IMR-90 (cell line): ENCODE results near the gene COL28A1. TPM values are rescaled to one million over a fixed set of nuclear protein-coding genes. Genes with fewer than 3 reads are reported as not detected.
A peak's percentile ranks its signal among the peaks of the same experiment; 100 is the strongest.

ENCODE experiments used
- ATAC-seq: fragments of 200-7000 bp; cut with Tn5 transposase; 2 replicates; pipeline ENCODE4 v1.9.1; 2020; ENCODE audit warnings: low read depth, mild to moderate bottlenecking, moderate library complexity
- BruUV-seq: library from RNA; stranded (reverse); fragments of 400-500 nt; replicated peaks from 2 replicates; lab custom pipeline; 2021; lab: Mats Ljungman, UMichigan
- CTCF ChIA-PET: fragments of 300-600 bp; formaldehyde crosslinking; extraction: SDS; loops from one replicate; lab custom pipeline; 2021; ENCODE audit warnings: antibody characterized with exemption; lab: Yijun Ruan, JAX
- POLR2A ChIA-PET: fragments of 300-600 bp; sonication (Branson Sonifier 250); formaldehyde crosslinking; loops from one replicate; lab custom pipeline; 2022; ENCODE audit warnings: antibody characterized with exemption; ENCODE audit not compliant: unreplicated experiment; lab: Charles Lee
- DNase-seq: peaks from one replicate; pipeline ENCODE4 v3.0.0; 2013
- H2AFZ ChIP-seq: replicated peaks from 2 replicates; pipeline ENCODE3; 2013; ENCODE audit warnings: low read length, mild to moderate bottlenecking; ENCODE audit not compliant: poor library complexity
- H2AK5ac ChIP-seq: 2 replicates; pipeline ENCODE4 v1.6.1; 2013; ENCODE audit warnings: low read depth, low read length, inconsistent platforms
- H2AK9ac ChIP-seq: replicated peaks from 2 replicates; pipeline ENCODE3; 2013; ENCODE audit warnings: mild to moderate bottlenecking, low read depth, low read length, moderate library complexity; ENCODE audit not compliant: poor library complexity
- H2BK120ac ChIP-seq: 2 replicates; pipeline ENCODE4 v1.6.1; 2013; ENCODE audit warnings: low read depth, low read length, inconsistent platforms
- H2BK15ac ChIP-seq: 3 replicates; pipeline ENCODE4 v1.6.1; 2013; ENCODE audit warnings: low read depth, low read length, inconsistent platforms
- H2BK20ac ChIP-seq: 2 replicates; pipeline ENCODE4 v1.6.1; 2013; ENCODE audit warnings: low read depth, mild to moderate bottlenecking, inconsistent platforms, low read length, moderate library complexity
- H2BK5ac ChIP-seq: 2 replicates; pipeline ENCODE4 v1.6.1; 2013; ENCODE audit warnings: mild to moderate bottlenecking, low read depth, low read length, inconsistent platforms; ENCODE audit not compliant: poor library complexity, severe bottlenecking
- H3K14ac ChIP-seq: replicated peaks from 2 replicates; pipeline ENCODE4 v1.6.1; 2013; ENCODE audit warnings: low read depth, low read length, inconsistent platforms
- H3K18ac ChIP-seq: 2 replicates; pipeline ENCODE4 v1.6.1; 2013; ENCODE audit warnings: low read depth, low read length, control low read depth
- H3K23ac ChIP-seq: 2 replicates; pipeline ENCODE4 v1.6.1; 2013; ENCODE audit warnings: low read depth, low read length, inconsistent platforms
- H3K27ac ChIP-seq: 2 replicates; pipeline ENCODE4 v1.5.1; 2013; ENCODE audit warnings: mild to moderate bottlenecking, control low read depth, low read length; ENCODE audit not compliant: insufficient read depth
- H3K27me3 ChIP-seq: 2 replicates; pipeline ENCODE4 v1.6.1; 2013; ENCODE audit warnings: low read length; ENCODE audit not compliant: control insufficient read depth, insufficient read depth
- H3K36me3 ChIP-seq: 2 replicates; pipeline ENCODE4 v1.6.1; 2013; ENCODE audit warnings: low read length, mixed read lengths; ENCODE audit not compliant: control insufficient read depth, insufficient read depth
- H3K4ac ChIP-seq: 2 replicates; pipeline ENCODE4 v1.6.1; 2013; ENCODE audit warnings: low read depth, low read length, inconsistent platforms
- H3K4me1 ChIP-seq: 2 replicates; pipeline ENCODE4 v1.6.1; 2013; ENCODE audit warnings: low read length, mixed read lengths; ENCODE audit not compliant: control insufficient read depth, insufficient read depth
- H3K4me2 ChIP-seq: 2 replicates; pipeline ENCODE4 v1.6.1; 2013; ENCODE audit warnings: low read depth, mild to moderate bottlenecking, control low read depth, low read length, moderate library complexity
- H3K4me3 ChIP-seq: 2 replicates; pipeline ENCODE4 v1.5.1; 2013; ENCODE audit warnings: low read depth, mild to moderate bottlenecking, control low read depth, low read length, moderate library complexity; ENCODE audit not compliant: insufficient read depth
- H3K56ac ChIP-seq: 2 replicates; pipeline ENCODE4 v1.6.1; 2013; ENCODE audit warnings: low read length, inconsistent platforms; ENCODE audit not compliant: insufficient read depth; ENCODE audit errors: extremely low read depth
- H3K79me1 ChIP-seq, 2 experiments: 2 replicates each; pipeline ENCODE4 v1.6.1; 2013; ENCODE audit warnings: low read length in 2 of 2, inconsistent platforms in 1 of 2, low read depth in 1 of 2
- H3K9ac ChIP-seq: 2 replicates; pipeline ENCODE4 v1.6.1; 2013; ENCODE audit warnings: low read depth, low read length, control low read depth
- H3K9me1 ChIP-seq: 2 replicates; pipeline ENCODE4 v1.6.1; 2013; ENCODE audit warnings: low read length, inconsistent platforms; ENCODE audit not compliant: insufficient read depth
- H3K9me3 ChIP-seq: 2 replicates; pipeline ENCODE4 v1.6.1; 2013; ENCODE audit warnings: low read length; ENCODE audit not compliant: control insufficient read depth, insufficient read depth
- H4K20me1 ChIP-seq: 2 replicates; pipeline ENCODE4 v1.6.1; 2013; ENCODE audit warnings: low read length, inconsistent platforms; ENCODE audit not compliant: insufficient read depth
- H4K5ac ChIP-seq: 2 replicates; pipeline ENCODE4 v1.6.1; 2013; ENCODE audit warnings: mild to moderate bottlenecking, low read depth, low read length, control low read depth
- H4K8ac ChIP-seq, 2 experiments: 2 replicates each; pipeline ENCODE4 v1.6.1; 2013; ENCODE audit warnings: low read depth in 2 of 2, low read length in 2 of 2, control low read depth in 1 of 2, inconsistent platforms in 1 of 2
- H4K91ac ChIP-seq: 2 replicates; pipeline ENCODE4 v1.6.1; 2013; ENCODE audit warnings: low read depth, low read length, inconsistent platforms; ENCODE audit not compliant: insufficient read depth
- BHLHE40 ChIP-seq: fragments of 150-350 bp; IDR thresholded peaks from 2 replicates; pipeline ENCODE4 v1.6.1; 2016; ENCODE audit warnings: mild to moderate bottlenecking, low read depth, low read length
- CEBPB ChIP-seq: IDR thresholded peaks from 2 replicates; pipeline ENCODE4 v1.6.1; 2012; ENCODE audit warnings: low read depth, low read length, improper control_type of control experiment
- CHD1 ChIP-seq: IDR thresholded peaks from 2 replicates; pipeline ENCODE4 v1.6.1; 2012; ENCODE audit warnings: low read depth, low read length, improper control_type of control experiment
- ELK1 ChIP-seq: fragments of 150-350 bp; IDR thresholded peaks from 2 replicates; pipeline ENCODE4 v1.6.1; 2016; ENCODE audit warnings: low read depth, mild to moderate bottlenecking, low read length, moderate library complexity, borderline replicate concordance
- MAFK ChIP-seq: IDR thresholded peaks from 2 replicates; pipeline ENCODE4 v1.6.1; 2012; ENCODE audit warnings: low read depth, low read length, improper control_type of control experiment
- MAZ ChIP-seq: IDR thresholded peaks from 2 replicates; pipeline ENCODE4 v1.6.1; 2012; ENCODE audit warnings: low read depth, mild to moderate bottlenecking, low read length, improper control_type of control experiment, moderate library complexity, borderline replicate concordance
- MXI1 ChIP-seq: IDR thresholded peaks from 2 replicates; pipeline ENCODE4 v1.6.1; 2012; ENCODE audit warnings: low read depth, mild to moderate bottlenecking, low read length, moderate library complexity, borderline replicate concordance
- NFE2L2 ChIP-seq: fragments of 150-350 bp; IDR thresholded peaks from 2 replicates; pipeline ENCODE4 v1.6.1; 2016; ENCODE audit warnings: low read depth, mild to moderate bottlenecking, low read length
- RCOR1 ChIP-seq: IDR thresholded peaks from 2 replicates; pipeline ENCODE4 v1.6.1; 2012; ENCODE audit warnings: mild to moderate bottlenecking, low read length, improper control_type of control experiment; ENCODE audit not compliant: insufficient replicate concordance
- RFX5 ChIP-seq: IDR thresholded peaks from 2 replicates; pipeline ENCODE4 v1.8.0; 2012; ENCODE audit warnings: low read depth, mild to moderate bottlenecking, low read length, moderate library complexity
- WGBS, 2 experiments: methylation state at CpG; one replicate each; pipeline versions ENCODE4 v1.1.5 to v1.1.7; 2013; ENCODE audit warnings: missing lambda C conversion rate in 2 of 2; ENCODE audit not compliant: insufficient read length in 1 of 2; ENCODE audit errors: extremely low coverage in 2 of 2; 5-methylcytosine and 5-hydroxymethylcytosine counted together
- dilution Hi-C: fragments of 300-500 bp; cut with HindIII; formaldehyde crosslinking; loops from one replicate; pipeline ENCODE4 v1.14.3; 2018; ENCODE audit warnings: low sequenced_read_pairs; ENCODE audit not compliant: unreplicated experiment
- in situ Hi-C: fragments of 300-500 bp; cut with MboI; formaldehyde crosslinking; loops from 3 replicates; pipeline ENCODE4 v1.14.3; 2019; ENCODE audit warnings: low sequenced_read_pairs, inconsistent platforms, mixed read lengths
- intact Hi-C: fragments of 100-400 bp; cut with micrococcal nuclease; formaldehyde crosslinking; loops from 2 replicates; pipeline ENCODE4 v1.10.0; 2022
- polyA plus RNA-seq, 3 experiments: library from polyadenylated mRNA; depleted of rRNA; stranded (reverse); fragments of >200 nt; gene quantifications; 2 replicates each; pipeline ENCODE4 v1.2.3, GENCODE V29; 2012; ENCODE audit warnings: low replicate concordance in 1 of 3
- total RNA-seq: library from RNA; depleted of rRNA; stranded (reverse); fragments of >200 nt; gene quantifications from 2 replicates; pipeline ENCODE4 v1.2.3, GENCODE V29; 2012

The COL28A1 gene
- total and polyA plus RNA-seq, 2 of the 4 experiments (the other 2 are of a cell fraction) = under 0.01 to 0.05 TPM

GRCh38 chr7:7567898-7568531 is 32.3 kb upstream of the COL28A1 start:
- Histone ChIP-seq H3K27me3 (no peaks in the 10 kb centered on the region), H3K27ac (no peak overlapping the region), H2AFZ (no peak overlapping the region)

More at GRCh38 chr7:7567898-7568531, 32.3 kb upstream of the COL28A1 start:
- no peak overlapping the region for H2BK20ac ChIP-seq
- no peak overlapping the region for H3K4ac ChIP-seq
- H3K4me2 ChIP-seq = peak overlapping the region; percentile 99
- in situ Hi-C loops (no loop called here), intact Hi-C loops (no loop called here), dilution Hi-C loops (no loop called here)
- no peak overlapping the region for H3K56ac ChIP-seq
- H3K79me1 ChIP-seq = peaks cover 22 to 41% of the 10 kb centered on the region in 2 experiments
- no peak overlapping the region for H2BK15ac ChIP-seq
- no CpG with 5 or more reads among the region's 2 CpGs for WGBS, 2 experiments
- no peak overlapping the region for H2BK120ac ChIP-seq
- ChIA-PET CTCF (no interaction called here), POLR2A (no interaction called here)
- H3K4me1 ChIP-seq = peaks cover 4% of the 10 kb centered on the region
- DNase-seq (no peak), ATAC-seq (no peak)
- H2AK5ac ChIP-seq = no peak overlapping the region
- no peak overlapping the region for H4K8ac ChIP-seq
- H3K18ac ChIP-seq = no peak overlapping the region
- no peak overlapping the region for H4K91ac ChIP-seq
- H3K23ac ChIP-seq = 0 out of 2 replicates have a peak overlapping the region, but pooled peaks have one; percentile 25
- H3K4me3 ChIP-seq = peak overlapping the region; percentile 95; the same call in 1 of the 2 replicates
- no peak overlapping the region for H4K5ac ChIP-seq
- no peak overlapping the region for H2BK5ac ChIP-seq
- H3K14ac ChIP-seq = no peak overlapping the region
- H4K20me1 ChIP-seq = no peaks in the 10 kb centered on the region
- H2AK9ac ChIP-seq = no peak overlapping the region
- peak overlapping the region; percentile 93; the same call in 1 of the 2 replicates for H3K9ac ChIP-seq
- H3K36me3 ChIP-seq = peaks cover 5% of the 10 kb centered on the region; the same call in 1 of the 2 replicates
- TF ChIP-seq NFE2L2 (no peak), MXI1 (no peak), CEBPB (no peak), MAFK (no peak), BHLHE40 (no peak), MAZ (no peak), ELK1 (no peak), RFX5 (no peak), CHD1 (no peak), RCOR1 (no peak)
- H3K9me3 ChIP-seq = no peaks in the 10 kb centered on the region
- peaks cover 11% of the 10 kb centered on the region; the same call in 1 of the 2 replicates for H3K9me1 ChIP-seq
- BruUV-seq = no TSS peak
